Measurements from ENCODE around the gene LPAR6.

DNA sequence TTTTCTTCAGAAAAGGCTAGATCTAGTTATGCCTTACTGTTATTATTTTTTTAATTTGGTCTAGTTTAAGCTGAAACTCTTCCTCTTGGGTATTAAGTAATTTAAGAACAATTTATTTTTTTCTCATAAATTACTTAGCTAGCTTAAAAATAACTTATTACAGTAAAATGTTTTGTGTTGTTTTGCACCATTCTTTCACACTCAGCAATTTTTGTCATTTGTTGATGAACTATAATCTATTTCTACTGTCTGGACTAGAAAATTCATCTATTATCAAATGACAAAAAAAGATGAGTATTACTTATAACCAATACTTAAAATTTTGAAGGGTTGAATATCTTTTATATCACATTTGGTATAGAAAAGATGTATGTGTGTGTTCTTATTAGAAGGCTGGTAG lies 1.6 kb upstream of the LPAR6 start:
- TF ChIP-seq, protein P1, sequence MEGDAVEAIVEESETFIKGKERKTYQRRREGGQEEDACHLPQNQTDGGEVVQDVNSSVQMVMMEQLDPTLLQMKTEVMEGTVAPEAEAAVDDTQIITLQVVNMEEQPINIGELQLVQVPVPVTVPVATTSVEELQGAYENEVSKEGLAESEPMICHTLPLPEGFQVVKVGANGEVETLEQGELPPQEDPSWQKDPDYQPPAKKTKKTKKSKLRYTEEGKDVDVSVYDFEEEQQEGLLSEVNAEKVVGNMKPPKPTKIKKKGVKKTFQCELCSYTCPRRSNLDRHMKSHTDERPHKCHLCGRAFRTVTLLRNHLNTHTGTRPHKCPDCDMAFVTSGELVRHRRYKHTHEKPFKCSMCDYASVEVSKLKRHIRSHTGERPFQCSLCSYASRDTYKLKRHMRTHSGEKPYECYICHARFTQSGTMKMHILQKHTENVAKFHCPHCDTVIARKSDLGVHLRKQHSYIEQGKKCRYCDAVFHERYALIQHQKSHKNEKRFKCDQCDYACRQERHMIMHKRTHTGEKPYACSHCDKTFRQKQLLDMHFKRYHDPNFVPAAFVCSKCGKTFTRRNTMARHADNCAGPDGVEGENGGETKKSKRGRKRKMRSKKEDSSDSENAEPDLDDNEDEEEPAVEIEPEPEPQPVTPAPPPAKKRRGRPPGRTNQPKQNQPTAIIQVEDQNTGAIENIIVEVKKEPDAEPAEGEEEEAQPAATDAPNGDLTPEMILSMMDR (conservative IDR thresholded peaks at IDR 0.05; ENCODE audit: low read depth, low read length): no peak
- no peak for TF ChIP-seq EZH2 (IDR thresholded peaks at IDR 0.05; ENCODE audit: low read length, unreplicated experiment)

All from PC-3 (cell line).